Measurements from ENCODE around the gene DLGAP1. TPM values are rescaled to one million over a fixed set of nuclear protein-coding genes. Genes with fewer than 3 reads are reported as not detected.

The DLGAP1 gene
- total and polyA plus RNA-seq, 4 donors, result 0.06 to 1.2 (median 0.17) TPM; not detected in 1

DNA sequence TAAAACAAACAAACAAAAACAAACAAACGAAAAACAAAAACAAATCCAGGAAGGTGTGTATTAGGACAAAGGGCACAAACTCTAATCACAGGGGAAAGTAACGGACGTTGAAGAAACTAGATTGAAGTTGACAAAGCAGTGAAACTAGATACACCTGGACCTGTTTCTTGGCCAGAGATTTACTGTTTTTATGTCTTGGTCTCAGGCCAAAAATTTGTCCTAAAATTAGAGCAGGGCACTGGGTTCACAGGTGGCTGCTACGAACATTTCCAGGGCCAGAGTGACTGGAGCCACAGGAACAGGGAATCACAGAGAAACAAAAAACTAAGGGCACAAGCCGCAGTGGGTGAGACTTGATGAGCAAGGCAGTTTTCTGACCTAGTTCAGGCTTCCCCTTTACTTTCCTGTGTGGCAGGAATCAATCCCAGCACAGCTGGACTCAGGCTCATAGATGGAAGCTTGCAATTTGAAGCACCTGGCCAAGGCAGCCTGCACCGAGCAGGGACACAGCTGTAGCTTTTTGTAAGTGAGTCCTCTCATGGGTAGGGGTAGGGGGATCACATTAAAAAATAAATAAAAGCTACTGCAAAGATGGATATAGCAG, 329.4 kb downstream of the DLGAP1 start:
- Histone ChIP-seq H3K36me3 (ENCODE audit: control insufficient read depth in 4 of 4, insufficient read depth in 3 of 4, low read depth in 1 of 4, low read length in 3 of 4) (no peaks in the 10 kb centered on the region), H3K27me3 (ENCODE audit: control insufficient read depth in 4 of 4, insufficient read depth in 4 of 4, low read length in 3 of 4) (peaks cover 0 to 3% (median 0%) of the 10 kb centered on the region in 4 donors), H3K9ac (ENCODE audit: low read depth in 1 of 2, low read length in 2 of 2) (no peak overlapping the region), H3K4me3 (ENCODE audit: low read depth in 1 of 3, low read length in 3 of 3) (no peak overlapping the region), H3K4me1 (ENCODE audit: control insufficient read depth in 4 of 4, insufficient read depth in 4 of 4, low read length in 3 of 4) (no peaks in the 10 kb centered on the region), H3K9me3 (ENCODE audit: control insufficient read depth in 4 of 4, low read length in 3 of 4) (no peaks in the 10 kb centered on the region), H3K27ac (ENCODE audit: low read depth in 1 of 2, low read length in 2 of 2) (no peak overlapping the region)
- WGBS, result 40% methylated on average over 6 of the region's 6 CpGs
- TF ChIP-seq RXRA (IDR thresholded peaks at IDR 0.05) (no peak), JUND (IDR thresholded peaks at IDR 0.05) (no peak), REST (IDR thresholded peaks at IDR 0.05) (no peak), ATF3 (IDR thresholded peaks at IDR 0.05) (no peak), GABPA (IDR thresholded peaks at IDR 0.05 in 1 of 2, conservative IDR thresholded peaks at IDR 0.05 in 1 of 2) (no peak), FOXA2 (IDR thresholded peaks at IDR 0.05) (no peak), CTCF (IDR thresholded peaks at IDR 0.05; ENCODE audit: low read depth, low read length, missing input control) (no peak), RAD21 (IDR thresholded peaks at IDR 0.05) (no peak), TAF1 (conservative IDR thresholded peaks at IDR 0.05) (no peak)
- no peak for DNase-seq (ENCODE audit: low spot score)

DNA sequence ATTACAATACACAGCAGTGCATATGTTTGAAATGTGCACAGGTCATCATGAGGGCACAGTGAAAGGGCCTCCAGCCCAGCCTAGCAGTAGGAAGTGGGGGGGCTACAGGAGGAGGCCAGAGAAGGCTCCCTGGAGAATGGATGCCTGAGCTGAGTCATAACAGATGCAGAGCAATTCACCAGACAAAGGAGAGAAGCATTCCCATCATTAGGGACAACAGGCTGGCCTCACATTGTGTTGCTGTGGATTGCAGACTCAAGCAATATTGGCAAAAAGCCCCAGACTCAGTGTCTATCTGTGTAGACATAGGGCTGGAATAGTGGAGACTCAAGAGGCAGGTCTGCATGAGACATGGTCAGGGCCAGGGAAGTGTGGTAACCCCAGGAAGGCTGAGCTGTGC, 329.9 kb downstream of the DLGAP1 start:
- no peak for DNase-seq (ENCODE audit: low spot score)
- Histone ChIP-seq H3K9me3 (ENCODE audit: control insufficient read depth in 4 of 4, low read length in 3 of 4) (no peaks in the 10 kb centered on the region), H3K27ac (ENCODE audit: low read depth in 1 of 2, low read length in 2 of 2) (no peak overlapping the region), H3K4me3 (ENCODE audit: low read depth in 1 of 3, low read length in 3 of 3) (no peak overlapping the region), H3K4me1 (ENCODE audit: control insufficient read depth in 4 of 4, insufficient read depth in 4 of 4, low read length in 3 of 4) (no peaks in the 10 kb centered on the region), H3K36me3 (ENCODE audit: control insufficient read depth in 4 of 4, insufficient read depth in 3 of 4, low read depth in 1 of 4, low read length in 3 of 4) (no peaks in the 10 kb centered on the region), H3K9ac (ENCODE audit: low read depth in 1 of 2, low read length in 2 of 2) (no peak overlapping the region), H3K27me3 (ENCODE audit: control insufficient read depth in 4 of 4, insufficient read depth in 4 of 4, low read length in 3 of 4) (peaks cover 0 to 3% (median 0%) of the 10 kb centered on the region in 4 donors)
- TF ChIP-seq NR2F2 (IDR thresholded peaks at IDR 0.05), result no peak
- TF ChIP-seq YY1 (IDR thresholded peaks at IDR 0.05), result no peak
- no peak for TF ChIP-seq TAF1 (conservative IDR thresholded peaks at IDR 0.05)

GRCh38 chr18:4119813-4120212, 335.3 kb downstream of the DLGAP1 start:
- Histone ChIP-seq H3K27ac (ENCODE audit: low read depth in 1 of 2, low read length in 2 of 2) (no peak overlapping the region), H3K9me3 (ENCODE audit: control insufficient read depth in 4 of 4, low read length in 3 of 4) (no peaks in the 10 kb centered on the region), H3K27me3 (ENCODE audit: control insufficient read depth in 4 of 4, insufficient read depth in 4 of 4, low read length in 3 of 4) (peaks cover 0 to 3% (median 0%) of the 10 kb centered on the region in 4 donors), H3K9ac (ENCODE audit: low read depth in 1 of 2, low read length in 2 of 2) (no peak overlapping the region), H3K4me3 (ENCODE audit: low read depth in 1 of 3, low read length in 3 of 3) (no peak overlapping the region), H3K36me3 (ENCODE audit: control insufficient read depth in 4 of 4, insufficient read depth in 3 of 4, low read depth in 1 of 4, low read length in 3 of 4) (no peaks in the 10 kb centered on the region), H3K4me1 (ENCODE audit: control insufficient read depth in 4 of 4, insufficient read depth in 4 of 4, low read length in 3 of 4) (no peaks in the 10 kb centered on the region)
- WGBS, result 91% methylated on average over 1 of the region's 1 CpG
- TF ChIP-seq NR2F2 (IDR thresholded peaks at IDR 0.05) (no peak), ATF3 (IDR thresholded peaks at IDR 0.05) (no peak)
- TF ChIP-seq, protein P1, sequence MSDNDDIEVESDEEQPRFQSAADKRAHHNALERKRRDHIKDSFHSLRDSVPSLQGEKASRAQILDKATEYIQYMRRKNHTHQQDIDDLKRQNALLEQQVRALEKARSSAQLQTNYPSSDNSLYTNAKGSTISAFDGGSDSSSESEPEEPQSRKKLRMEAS (IDR thresholded peaks at IDR 0.05), result no peak
- DNase-seq (ENCODE audit: low spot score), result no peak

Data from liver (tissue), 9 donors.